Upper lobe of left lung (tissue), 4 donors: Measurements from ENCODE around the gene HACL1.

Experiments
- POLR2AphosphoS5 ChIP-seq, 2 donors: sonication (generic); formaldehyde crosslinking; IDR thresholded peaks; one replicate each; pipeline ENCODE4 v1.5.1; 2017; ENCODE audit warnings: antibody characterized with exemption in 2 of 2
- TF ChIP-seq, protein P1 (sequence below), 6 experiments: fragments of 450-650 bp in 4 of 6; fragments of 200-600 bp in 2 of 6; sonication (generic) in 2 of 6; IDR thresholded peaks; one replicate each; pipeline ENCODE4 v1.5.1; 2016 to 2019; ENCODE audit warnings: antibody characterized with exemption in 6 of 6

DNA sequence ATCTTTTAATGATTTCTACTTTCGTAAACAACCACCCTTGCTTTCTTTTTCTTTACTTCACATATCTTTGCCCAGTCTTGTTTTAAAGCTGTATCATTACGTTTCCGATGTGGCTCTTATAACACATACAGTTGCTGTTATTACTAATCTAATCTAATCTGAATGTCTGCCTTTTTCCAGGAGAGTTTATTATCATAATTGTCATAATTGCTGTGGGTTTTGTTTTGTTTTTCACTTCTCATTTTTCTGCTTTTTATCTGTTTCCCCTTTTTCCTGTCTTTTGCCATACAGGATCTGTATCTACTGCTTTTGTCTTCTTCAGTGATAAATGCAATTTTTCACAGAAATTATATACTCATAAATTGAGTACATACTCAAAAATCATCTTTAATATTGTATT is 24.9 kb downstream of the HACL1 start:
- TF ChIP-seq, protein P1, sequence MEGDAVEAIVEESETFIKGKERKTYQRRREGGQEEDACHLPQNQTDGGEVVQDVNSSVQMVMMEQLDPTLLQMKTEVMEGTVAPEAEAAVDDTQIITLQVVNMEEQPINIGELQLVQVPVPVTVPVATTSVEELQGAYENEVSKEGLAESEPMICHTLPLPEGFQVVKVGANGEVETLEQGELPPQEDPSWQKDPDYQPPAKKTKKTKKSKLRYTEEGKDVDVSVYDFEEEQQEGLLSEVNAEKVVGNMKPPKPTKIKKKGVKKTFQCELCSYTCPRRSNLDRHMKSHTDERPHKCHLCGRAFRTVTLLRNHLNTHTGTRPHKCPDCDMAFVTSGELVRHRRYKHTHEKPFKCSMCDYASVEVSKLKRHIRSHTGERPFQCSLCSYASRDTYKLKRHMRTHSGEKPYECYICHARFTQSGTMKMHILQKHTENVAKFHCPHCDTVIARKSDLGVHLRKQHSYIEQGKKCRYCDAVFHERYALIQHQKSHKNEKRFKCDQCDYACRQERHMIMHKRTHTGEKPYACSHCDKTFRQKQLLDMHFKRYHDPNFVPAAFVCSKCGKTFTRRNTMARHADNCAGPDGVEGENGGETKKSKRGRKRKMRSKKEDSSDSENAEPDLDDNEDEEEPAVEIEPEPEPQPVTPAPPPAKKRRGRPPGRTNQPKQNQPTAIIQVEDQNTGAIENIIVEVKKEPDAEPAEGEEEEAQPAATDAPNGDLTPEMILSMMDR (IDR thresholded peaks at IDR 0.05) = no peak
- no peak for TF ChIP-seq POLR2AphosphoS5 (IDR thresholded peaks at IDR 0.05)
